ENCODE results near the gene TPX2. TPM values are rescaled to one million over a fixed set of nuclear protein-coding genes. Genes with fewer than 3 reads are reported as not detected.

TPX2 gene
- total RNA-seq, 2 experiments from 2014 or later = 166 to 175 TPM

DNA sequence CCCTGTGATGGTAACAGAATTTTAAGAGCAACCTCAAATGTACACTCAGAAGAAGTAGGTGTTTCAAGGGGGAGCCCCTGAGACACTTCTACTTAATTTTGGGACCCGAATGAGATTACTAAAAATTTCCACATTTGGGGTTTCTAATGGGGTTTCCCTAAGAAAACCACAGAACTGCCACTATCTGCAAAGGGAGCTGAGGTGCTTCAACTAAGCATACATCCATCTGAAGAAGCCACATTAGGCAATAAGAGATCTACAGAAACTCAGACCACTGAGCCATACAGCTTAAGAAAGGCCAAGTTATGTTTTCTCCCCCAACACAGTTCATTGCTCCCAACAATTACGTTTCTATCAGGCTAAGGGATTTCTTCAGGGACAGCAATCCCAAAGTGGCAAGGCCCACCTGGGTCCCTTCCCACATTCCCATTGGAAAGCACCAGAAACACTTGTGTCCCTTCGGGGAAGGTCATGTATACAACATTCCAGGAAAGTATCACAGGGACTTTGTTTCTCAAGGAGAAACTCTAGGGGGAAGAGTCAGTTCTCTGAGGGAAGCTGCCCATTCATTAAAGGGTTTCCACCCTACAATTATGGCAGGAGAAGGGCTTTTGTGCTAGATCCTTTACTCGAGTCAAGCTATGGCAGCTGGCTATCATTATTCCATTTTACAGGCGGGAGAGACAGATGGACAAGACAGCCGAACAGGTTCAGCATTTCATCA, 21.4 kb upstream of the TPX2 start:
- intact Hi-C loops (cut with micrococcal nuclease) = loop anchor here (1.0 kb wide), 3 partner anchors 18 to 42 kb away; partner anchors contain the start of gene TPX2
- peak overlapping the region; percentile 95 for H3K4me3 Mint-ChIP-seq
- no peaks in the 10 kb centered on the region for H3K9me3 Mint-ChIP-seq
- DNase-seq = peak; percentile 42
- H3K4me1 Mint-ChIP-seq (ENCODE audit: low read depth) = peaks cover 53% of the 10 kb centered on the region
- H3K27ac Mint-ChIP-seq = peak overlapping the region; percentile 99
- H3K36me3 Mint-ChIP-seq (ENCODE audit: low read depth) = peaks cover 94% of the 10 kb centered on the region
- no peaks in the 10 kb centered on the region for H3K27me3 Mint-ChIP-seq (ENCODE audit: low read depth)
- CTCF ChIA-PET = interaction anchor here (0.5 to 12.6 kb wide), 6 partner anchors 33 to 178 kb away, joined by 3 to 339 read pairs (median 4); no protein-coding TSS in a partner anchor

DNA sequence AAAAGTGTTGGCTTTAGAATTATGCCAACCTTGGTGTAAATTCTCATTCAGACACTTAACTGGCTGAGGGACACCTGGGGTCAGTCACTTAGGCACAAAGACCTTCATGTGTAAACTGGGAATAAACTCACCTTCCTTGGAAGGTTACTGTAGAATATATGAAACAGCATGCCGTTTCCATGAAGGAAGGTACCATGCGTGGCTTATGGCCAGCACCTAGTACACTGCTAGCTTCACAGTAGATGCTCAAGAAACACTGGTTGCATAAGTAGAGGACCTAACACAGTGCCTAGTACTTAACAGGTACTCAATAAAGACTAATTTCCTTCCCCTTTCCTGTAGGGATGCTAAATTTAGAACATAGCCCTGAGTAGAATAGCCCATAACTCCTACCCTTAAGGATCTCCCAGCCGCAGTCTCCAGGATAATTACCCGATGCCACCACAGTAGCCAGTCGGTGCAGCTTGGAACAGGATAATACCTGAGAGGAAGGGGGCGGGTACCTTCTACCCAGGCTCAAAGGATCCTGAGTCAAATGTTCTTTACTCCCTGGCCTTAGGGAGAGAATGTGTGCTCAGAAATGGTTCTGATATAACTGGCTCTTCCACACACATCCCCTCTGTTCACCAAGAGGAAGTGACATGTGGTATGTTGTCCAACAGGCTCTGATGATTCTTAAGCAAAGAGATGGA, 20.0 kb upstream of the TPX2 start:
- no peaks in the 10 kb centered on the region for H3K9me3 Mint-ChIP-seq
- no peaks in the 10 kb centered on the region for H3K27me3 Mint-ChIP-seq (ENCODE audit: low read depth)
- H3K27ac Mint-ChIP-seq = peak overlapping the region; percentile 99
- H3K4me3 Mint-ChIP-seq = peak overlapping the region; percentile 95
- H3K36me3 Mint-ChIP-seq (ENCODE audit: low read depth) = peaks cover 79% of the 10 kb centered on the region
- CTCF ChIA-PET = interaction anchor here (1.3 to 12.6 kb wide), 4 partner anchors 21 to 85 kb away, joined by 4 to 339 read pairs (median 55); no protein-coding TSS in a partner anchor
- DNase-seq = peak; percentile 59
- H3K4me1 Mint-ChIP-seq (ENCODE audit: low read depth) = peaks cover 42% of the 10 kb centered on the region
- intact Hi-C loops (cut with micrococcal nuclease) = no loop called here

DNA sequence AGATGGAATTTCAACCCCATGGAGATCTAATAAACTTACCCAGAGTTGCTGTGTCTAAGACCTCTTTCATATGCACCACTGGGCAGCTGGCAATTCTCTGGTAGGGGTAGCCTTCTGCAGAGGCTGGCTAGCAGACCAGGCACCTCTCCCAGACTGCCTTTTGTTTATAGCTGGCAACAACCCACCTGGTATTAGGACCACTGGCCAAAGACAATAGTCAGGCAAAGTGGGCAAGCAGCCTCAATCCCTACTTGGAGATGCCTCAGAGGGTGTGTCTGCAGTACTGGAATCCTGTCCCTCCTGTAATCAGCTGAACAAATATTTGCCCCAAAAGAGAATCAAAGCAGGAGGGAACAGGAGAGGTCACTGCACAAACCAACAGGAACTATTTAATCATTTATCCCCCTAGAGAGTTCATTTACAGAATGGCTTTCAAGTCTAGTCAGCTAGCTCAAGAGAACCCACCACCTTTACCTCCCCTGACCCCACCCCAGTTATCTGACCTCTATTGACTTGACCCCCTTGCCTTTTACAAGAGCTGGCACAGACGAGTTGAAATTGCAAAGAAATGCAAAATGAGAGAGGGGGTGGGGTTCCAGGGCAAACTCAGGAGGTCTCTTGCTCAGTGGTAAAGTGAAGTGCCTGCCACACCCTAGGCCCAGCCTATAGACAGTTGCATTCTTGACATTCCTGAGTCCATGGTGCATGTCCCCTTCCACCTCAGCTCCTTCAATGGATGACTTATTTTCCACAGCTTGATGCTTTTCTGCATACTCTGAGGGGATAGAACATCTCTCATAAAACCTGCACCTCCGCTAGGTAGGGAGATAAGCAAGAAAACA, 19.2 kb upstream of the TPX2 start:
- DNase-seq = no peak
- H3K27me3 Mint-ChIP-seq (ENCODE audit: low read depth) = no peaks in the 10 kb centered on the region
- no peaks in the 10 kb centered on the region for H3K9me3 Mint-ChIP-seq
- H3K4me3 Mint-ChIP-seq = peak overlapping the region; percentile 95
- peaks cover 34% of the 10 kb centered on the region for H3K4me1 Mint-ChIP-seq (ENCODE audit: low read depth)
- H3K27ac Mint-ChIP-seq = peak overlapping the region; percentile 99
- H3K36me3 Mint-ChIP-seq (ENCODE audit: low read depth) = peaks cover 72% of the 10 kb centered on the region
- CTCF ChIA-PET = interaction anchor here (0.7 to 12.6 kb wide), 10 partner anchors 12 to 160 kb away, joined by 3 to 339 read pairs (median 6); no protein-coding TSS in a partner anchor
- intact Hi-C loops (cut with micrococcal nuclease) = no loop called here

DNA sequence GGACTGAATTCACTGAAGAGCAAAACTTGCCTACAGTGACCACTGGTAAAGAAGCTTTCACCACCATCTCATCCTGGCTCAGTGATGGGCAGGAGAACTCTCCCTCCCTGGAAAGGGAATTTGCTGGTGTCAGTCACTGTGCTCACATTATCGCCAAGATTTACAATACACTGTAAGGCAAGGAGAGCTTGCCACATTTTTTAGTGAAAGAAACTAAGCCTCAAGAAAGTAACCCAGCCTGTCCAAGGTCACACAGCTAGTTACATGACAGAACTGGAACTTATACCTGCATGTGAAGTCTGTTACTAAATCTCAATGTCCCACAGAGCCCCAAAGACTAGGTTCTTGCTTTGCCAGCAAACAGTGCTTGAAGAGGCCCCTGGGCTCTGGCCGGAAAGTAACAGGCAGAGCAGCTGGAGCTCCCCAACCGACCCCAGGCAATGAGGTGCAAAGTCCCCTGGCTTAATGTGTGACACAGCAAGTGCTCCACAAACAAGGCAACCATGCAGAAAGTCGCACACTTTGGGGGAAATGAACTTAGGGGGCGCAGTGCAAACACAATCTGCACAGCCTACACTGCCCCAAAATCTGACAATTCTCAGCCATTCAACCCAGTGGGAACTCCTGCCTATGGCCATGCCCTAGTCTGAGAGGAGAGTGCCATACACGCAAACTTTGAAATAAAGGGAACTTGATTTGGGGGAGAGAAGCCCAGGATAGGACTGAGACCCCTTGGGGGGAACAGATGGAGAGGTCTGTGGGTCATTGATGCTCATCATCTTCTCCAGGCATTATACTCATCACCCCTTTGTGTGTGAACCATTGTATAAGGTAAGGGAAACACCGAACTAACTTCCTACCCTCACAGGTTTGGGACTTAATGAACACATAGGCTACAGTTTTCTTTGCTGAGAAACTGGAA, 18.3 kb upstream of the TPX2 start:
- no peaks in the 10 kb centered on the region for H3K9me3 Mint-ChIP-seq
- intact Hi-C loops (cut with micrococcal nuclease) = no loop called here
- H3K4me3 Mint-ChIP-seq = peak overlapping the region; percentile 95
- peaks cover 63% of the 10 kb centered on the region for H3K36me3 Mint-ChIP-seq (ENCODE audit: low read depth)
- no peaks in the 10 kb centered on the region for H3K27me3 Mint-ChIP-seq (ENCODE audit: low read depth)
- DNase-seq = peak; percentile 44
- CTCF ChIA-PET = interaction anchor here (0.6 to 12.6 kb wide), 10 partner anchors 13 to 161 kb away, joined by 3 to 339 read pairs (median 6); no protein-coding TSS in a partner anchor
- H3K4me1 Mint-ChIP-seq (ENCODE audit: low read depth) = peaks cover 25% of the 10 kb centered on the region
- peak overlapping the region; percentile 99 for H3K27ac Mint-ChIP-seq

DNA sequence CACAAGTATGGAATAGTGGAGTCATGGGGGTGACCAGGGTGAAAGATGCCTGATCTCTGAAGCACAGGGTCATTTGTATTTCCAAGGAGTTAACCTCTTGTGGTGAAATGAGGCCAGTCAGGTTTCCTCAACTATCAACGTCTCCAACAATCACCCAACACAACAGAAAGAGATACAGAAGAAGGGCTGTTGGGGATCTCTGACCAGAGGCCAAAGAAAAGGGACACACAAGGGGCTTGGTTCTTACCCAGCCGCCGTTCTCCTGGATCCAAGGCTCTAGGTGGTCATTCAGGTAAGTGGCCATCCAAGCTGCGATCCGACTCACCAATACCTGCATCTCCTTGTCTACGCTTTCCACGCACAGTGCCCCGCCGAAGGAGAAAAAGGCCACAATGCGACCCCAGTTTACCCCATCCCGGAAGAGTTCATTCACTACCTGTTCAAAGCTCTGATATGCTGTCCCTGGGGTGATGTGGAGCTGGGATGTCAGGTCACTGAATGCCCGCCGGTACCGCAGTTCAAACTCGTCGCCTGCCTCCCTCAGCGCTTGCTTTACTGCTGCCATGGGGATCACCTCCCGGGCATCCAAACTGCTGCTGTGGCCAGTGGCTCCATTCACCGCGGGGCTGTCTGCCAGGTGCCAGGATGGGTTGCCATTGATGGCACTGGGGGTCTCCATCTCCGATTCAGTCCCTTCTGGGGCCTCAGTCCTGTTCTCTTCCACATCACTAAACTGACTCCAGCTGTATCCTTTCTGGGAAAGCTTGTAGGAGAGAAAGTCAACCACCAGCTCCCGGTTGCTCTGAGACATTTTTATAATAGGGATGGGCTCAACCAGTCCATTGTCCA, 17.5 kb upstream of the TPX2 start:
- DNase-seq = peak; percentile 43
- H3K36me3 Mint-ChIP-seq (ENCODE audit: low read depth) = peaks cover 54% of the 10 kb centered on the region
- peak overlapping the region; percentile 99 for H3K27ac Mint-ChIP-seq
- H3K4me3 Mint-ChIP-seq = peak overlapping the region; percentile 95
- H3K27me3 Mint-ChIP-seq (ENCODE audit: low read depth) = no peaks in the 10 kb centered on the region
- CTCF ChIA-PET = interaction anchor here (1.0 to 12.6 kb wide), 6 partner anchors 37 to 152 kb away, joined by 4 to 339 read pairs (median 43); no protein-coding TSS in a partner anchor
- H3K9me3 Mint-ChIP-seq = no peaks in the 10 kb centered on the region
- peaks cover 17% of the 10 kb centered on the region for H3K4me1 Mint-ChIP-seq (ENCODE audit: low read depth)
- intact Hi-C loops (cut with micrococcal nuclease) = loop anchor here (1.0 to 2.0 kb wide), 4 partner anchors 46 to 634 kb away; partner anchors contain the start of gene HM13

DNA sequence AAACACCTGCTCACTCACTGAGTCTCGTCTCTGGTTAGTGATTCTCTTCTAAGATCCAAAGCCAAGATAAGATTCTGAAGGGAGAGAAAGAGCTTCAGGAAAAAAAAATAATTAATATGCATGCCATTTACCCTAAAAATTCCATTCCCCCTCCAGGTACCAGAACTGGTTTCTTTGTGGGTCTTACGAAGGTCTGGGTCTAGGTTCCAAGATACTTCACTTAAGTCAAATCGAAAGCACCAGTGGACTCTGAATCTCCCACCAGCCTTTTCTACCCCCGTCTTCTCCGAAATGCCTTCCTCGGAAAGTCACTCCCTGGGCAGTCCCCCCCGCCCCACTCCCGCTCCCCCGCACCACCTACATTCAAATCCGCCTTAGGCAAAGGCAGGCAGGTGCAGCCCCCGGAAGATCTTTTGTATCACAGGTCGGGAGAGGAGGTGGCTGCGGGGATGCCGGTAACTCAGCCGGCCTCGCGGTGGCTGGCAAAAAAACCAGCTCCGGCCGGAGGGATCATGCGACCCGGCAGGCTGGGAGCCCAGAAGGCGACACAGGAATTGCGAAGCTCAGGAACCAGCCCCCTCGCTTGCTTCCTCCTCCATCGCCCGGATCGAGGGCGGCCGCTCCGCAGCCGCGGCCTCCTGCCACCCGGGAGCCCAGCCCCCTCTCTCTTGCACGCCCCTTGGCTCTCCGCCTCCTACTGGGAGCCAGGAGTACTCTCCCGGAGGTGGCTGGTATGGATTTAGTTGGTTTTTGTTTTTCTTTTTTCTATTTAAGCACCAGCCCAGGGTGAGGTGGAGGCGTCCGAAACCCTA, 16.6 kb upstream of the TPX2 start, which contains the start of gene BCL2L1:
BCL2L1 (minus strand) TSS at position 612 of the 812 bp plus-strand sequence. CDS start 650 bp downstream, outside the sequence.
- Mint-ChIP-seq H3K4me3 (peak within 1 kb of the TSS; percentile 95), H3K36me3 (ENCODE audit: low read depth) (peaks cover 47% of the 10 kb centered on the region), H3K27me3 (ENCODE audit: low read depth) (no peaks in the 10 kb centered on the region), H3K27ac (peak within 1 kb of the TSS; percentile 99), H3K4me1 (ENCODE audit: low read depth) (peaks cover 10% of the 10 kb centered on the region), H3K9me3 (no peaks in the 10 kb centered on the region)
- intact Hi-C loops (cut with micrococcal nuclease) = loop anchor here (1.0 to 2.0 kb wide), 9 partner anchors 7 to 633 kb away; partner anchors contain the start of genes HM13 and TPX2
- CTCF ChIA-PET = interaction anchor here (0.5 to 12.6 kb wide), 17 partner anchors 11 to 163 kb away, joined by 3 to 339 read pairs (median 5); partner anchors contain the start of gene ID1
- DNase-seq = peak; percentile 92

DNA sequence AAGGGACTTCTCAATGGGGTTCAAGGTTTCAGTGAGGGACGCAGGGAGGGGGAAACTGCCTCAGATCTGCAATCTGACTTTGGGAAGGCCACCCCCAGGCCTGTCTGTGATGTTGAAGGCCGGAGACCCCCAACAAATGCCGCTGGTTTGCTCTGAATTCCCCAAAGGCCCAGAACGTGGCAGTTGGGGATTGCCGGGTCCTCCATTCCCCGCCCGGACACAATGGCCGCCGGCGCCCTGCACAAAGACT, 16.1 kb upstream of the TPX2 start:
- CTCF ChIA-PET = interaction anchor here (0.5 to 12.6 kb wide), 22 partner anchors 12 to 181 kb away, joined by 3 to 339 read pairs (median 6); partner anchors contain the start of genes COX4I2 and ID1
- no peaks in the 10 kb centered on the region for H3K27me3 Mint-ChIP-seq (ENCODE audit: low read depth)
- peaks cover 6% of the 10 kb centered on the region for H3K4me1 Mint-ChIP-seq (ENCODE audit: low read depth)
- H3K9me3 Mint-ChIP-seq = no peaks in the 10 kb centered on the region
- intact Hi-C loops (cut with micrococcal nuclease) = loop anchor here (1.0 to 2.0 kb wide), 7 partner anchors 8 to 208 kb away; partner anchors contain the start of genes HM13 and TPX2
- peak overlapping the region; percentile 95 for H3K4me3 Mint-ChIP-seq
- DNase-seq = no peak
- peak overlapping the region; percentile 99 for H3K27ac Mint-ChIP-seq
- peaks cover 42% of the 10 kb centered on the region for H3K36me3 Mint-ChIP-seq (ENCODE audit: low read depth)

DNA sequence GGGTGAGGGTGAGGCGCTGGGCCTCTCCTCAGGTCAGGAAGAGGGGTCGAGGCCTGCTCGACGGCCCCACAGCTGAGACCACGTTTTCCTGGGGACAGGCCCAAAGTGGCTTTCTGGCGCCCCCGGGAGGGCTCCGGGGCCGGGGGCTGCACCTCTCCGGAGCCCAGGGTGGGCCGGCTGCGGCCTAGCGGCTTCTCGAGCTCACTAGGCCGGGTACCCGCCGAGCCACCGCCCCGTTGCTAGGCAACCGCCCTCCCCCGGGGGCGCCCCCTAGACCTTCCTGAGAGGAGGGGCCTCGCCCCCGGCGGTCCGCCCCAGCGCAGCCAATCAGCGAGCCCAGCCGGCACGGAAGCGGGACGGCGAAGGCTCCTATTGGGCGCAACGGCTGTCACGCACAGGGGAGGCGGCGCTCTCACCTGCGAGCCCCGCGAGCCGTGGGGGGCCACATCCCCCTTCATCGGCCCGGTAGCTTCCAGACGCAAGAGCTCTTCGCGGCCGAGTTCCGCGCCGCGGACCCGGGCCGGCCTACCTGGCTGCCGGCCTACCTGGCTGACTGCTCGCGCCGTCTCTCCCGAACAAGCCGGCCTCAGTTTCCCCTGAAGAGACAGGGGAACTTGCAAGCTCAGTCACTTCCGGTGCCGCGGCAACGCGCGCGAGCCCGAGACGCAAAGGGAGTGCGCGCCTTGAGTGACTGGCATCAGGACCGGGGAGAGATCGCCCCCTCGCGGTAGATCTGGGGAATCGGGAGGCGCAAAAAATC, 15.6 kb upstream of the TPX2 start:
- intact Hi-C loops (cut with micrococcal nuclease) = loop anchor here (1.0 to 2.0 kb wide), 8 partner anchors 8 to 209 kb away; partner anchors contain the start of genes HM13 and TPX2
- Mint-ChIP-seq H3K4me3 (peak overlapping the region; percentile 95), H3K27ac (peak overlapping the region; percentile 99), H3K4me1 (ENCODE audit: low read depth) (peaks cover 5% of the 10 kb centered on the region), H3K27me3 (ENCODE audit: low read depth) (no peaks in the 10 kb centered on the region), H3K9me3 (no peaks in the 10 kb centered on the region), H3K36me3 (ENCODE audit: low read depth) (peaks cover 39% of the 10 kb centered on the region)
- DNase-seq = peak; percentile 99
- CTCF ChIA-PET = interaction anchor here (0.5 to 12.6 kb wide), 34 partner anchors 12 to 182 kb away, joined by 3 to 339 read pairs (median 4); partner anchors contain the start of genes COX4I2, ID1 and TPX2

DNA sequence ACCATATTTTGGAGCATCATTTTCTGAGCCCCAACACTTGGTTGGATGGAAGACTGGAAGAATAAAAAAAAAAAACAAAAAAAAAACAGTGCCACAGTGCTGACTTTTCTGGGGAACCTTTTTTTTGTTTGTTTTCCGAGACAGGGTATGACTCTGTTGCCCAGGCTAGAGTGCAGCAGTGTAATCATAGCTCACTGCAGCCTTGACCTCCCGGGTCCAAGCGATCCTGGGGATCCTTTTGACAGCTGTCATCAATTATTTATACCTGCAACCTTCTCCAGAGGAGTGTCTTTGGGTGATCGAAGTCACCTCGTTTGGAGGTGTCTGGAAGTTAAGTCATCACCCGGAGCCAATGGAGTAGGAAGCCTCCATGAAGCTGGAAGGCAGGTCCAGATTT, 7.8 kb upstream of the TPX2 start:
- H3K27ac Mint-ChIP-seq = no peak overlapping the region
- intact Hi-C loops (cut with micrococcal nuclease) = no loop called here
- no peak overlapping the region for H3K4me3 Mint-ChIP-seq
- H3K9me3 Mint-ChIP-seq = no peaks in the 10 kb centered on the region
- DNase-seq = no peak
- H3K27me3 Mint-ChIP-seq (ENCODE audit: low read depth) = no peaks in the 10 kb centered on the region
- CTCF ChIA-PET = interaction anchor here (0.6 kb wide), 2 partner anchors 102 to 170 kb away, joined by 3 read pairs; no protein-coding TSS in a partner anchor
- no peaks in the 10 kb centered on the region for H3K36me3 Mint-ChIP-seq (ENCODE audit: low read depth)
- peaks cover 2% of the 10 kb centered on the region for H3K4me1 Mint-ChIP-seq (ENCODE audit: low read depth)
